ENCODE results near the gene TSPEAR. TPM values are rescaled to one million over a fixed set of nuclear protein-coding genes. Genes with fewer than 3 reads are reported as not detected.

Gene TSPEAR
- total and polyA plus RNA-seq, 2 of the 13 experiments (the other 11 are each of a cell fraction or from before 2014, with no cell fraction given), result 0.07 to 0.32 TPM

DNA sequence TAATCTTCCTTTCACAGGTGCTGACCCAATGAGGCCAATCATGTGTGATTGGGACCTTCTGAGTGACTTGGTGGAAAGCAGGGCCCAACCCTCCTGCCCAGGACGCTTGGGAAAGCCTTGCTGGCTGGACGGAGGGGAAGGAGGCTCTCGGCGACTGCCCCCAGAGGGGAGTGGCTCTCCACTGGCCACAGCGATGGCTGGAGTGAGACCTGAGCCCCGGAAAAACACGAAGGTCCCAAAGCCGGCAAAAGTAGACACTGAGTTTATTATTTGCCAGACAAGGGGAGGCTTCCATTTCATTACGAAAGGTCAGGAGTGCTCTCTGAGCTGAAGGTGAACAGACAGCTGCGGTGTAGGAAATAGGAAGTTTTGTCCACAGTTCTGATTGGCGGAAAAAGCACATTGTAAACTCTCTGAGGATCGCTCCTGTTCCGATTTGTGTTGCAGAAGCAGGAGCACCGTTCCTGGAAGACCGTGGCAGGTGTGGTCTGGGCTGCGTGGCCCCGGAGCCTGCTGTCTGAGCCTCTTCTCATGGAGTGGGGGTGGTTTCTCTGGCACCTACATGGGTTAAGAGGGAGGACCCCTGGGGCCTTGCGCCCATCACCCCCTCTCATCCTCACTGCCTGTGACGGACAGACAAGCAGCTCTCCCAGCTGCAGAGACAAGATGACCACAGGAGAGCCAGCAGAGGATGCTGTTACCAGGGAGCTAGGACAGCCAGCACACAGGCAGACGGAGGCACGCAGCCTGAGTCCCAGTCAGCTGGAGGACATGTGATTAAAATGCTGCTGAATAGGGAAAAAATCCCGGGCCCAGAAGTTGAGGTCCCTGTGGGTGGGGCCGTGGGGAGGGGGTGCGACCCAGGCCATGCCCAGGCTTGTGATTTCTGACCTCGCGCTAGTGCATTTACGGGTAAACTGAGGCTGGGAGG is 212.8 kb downstream of the TSPEAR start (continued):
- TF ChIP-seq, protein P1, sequence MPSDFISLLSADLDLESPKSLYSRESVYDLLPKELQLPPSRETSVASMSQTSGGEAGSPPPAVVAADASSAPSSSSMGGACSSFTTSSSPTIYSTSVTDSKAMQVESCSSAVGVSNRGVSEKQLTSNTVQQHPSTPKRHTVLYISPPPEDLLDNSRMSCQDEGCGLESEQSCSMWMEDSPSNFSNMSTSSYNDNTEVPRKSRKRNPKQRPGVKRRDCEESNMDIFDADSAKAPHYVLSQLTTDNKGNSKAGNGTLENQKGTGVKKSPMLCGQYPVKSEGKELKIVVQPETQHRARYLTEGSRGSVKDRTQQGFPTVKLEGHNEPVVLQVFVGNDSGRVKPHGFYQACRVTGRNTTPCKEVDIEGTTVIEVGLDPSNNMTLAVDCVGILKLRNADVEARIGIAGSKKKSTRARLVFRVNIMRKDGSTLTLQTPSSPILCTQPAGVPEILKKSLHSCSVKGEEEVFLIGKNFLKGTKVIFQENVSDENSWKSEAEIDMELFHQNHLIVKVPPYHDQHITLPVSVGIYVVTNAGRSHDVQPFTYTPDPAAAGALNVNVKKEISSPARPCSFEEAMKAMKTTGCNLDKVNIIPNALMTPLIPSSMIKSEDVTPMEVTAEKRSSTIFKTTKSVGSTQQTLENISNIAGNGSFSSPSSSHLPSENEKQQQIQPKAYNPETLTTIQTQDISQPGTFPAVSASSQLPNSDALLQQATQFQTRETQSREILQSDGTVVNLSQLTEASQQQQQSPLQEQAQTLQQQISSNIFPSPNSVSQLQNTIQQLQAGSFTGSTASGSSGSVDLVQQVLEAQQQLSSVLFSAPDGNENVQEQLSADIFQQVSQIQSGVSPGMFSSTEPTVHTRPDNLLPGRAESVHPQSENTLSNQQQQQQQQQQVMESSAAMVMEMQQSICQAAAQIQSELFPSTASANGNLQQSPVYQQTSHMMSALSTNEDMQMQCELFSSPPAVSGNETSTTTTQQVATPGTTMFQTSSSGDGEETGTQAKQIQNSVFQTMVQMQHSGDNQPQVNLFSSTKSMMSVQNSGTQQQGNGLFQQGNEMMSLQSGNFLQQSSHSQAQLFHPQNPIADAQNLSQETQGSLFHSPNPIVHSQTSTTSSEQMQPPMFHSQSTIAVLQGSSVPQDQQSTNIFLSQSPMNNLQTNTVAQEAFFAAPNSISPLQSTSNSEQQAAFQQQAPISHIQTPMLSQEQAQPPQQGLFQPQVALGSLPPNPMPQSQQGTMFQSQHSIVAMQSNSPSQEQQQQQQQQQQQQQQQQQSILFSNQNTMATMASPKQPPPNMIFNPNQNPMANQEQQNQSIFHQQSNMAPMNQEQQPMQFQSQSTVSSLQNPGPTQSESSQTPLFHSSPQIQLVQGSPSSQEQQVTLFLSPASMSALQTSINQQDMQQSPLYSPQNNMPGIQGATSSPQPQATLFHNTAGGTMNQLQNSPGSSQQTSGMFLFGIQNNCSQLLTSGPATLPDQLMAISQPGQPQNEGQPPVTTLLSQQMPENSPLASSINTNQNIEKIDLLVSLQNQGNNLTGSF (CRISPR knock-in tag; IDR thresholded peaks at IDR 0.05), result no peak
- TF ChIP-seq, protein P2, sequence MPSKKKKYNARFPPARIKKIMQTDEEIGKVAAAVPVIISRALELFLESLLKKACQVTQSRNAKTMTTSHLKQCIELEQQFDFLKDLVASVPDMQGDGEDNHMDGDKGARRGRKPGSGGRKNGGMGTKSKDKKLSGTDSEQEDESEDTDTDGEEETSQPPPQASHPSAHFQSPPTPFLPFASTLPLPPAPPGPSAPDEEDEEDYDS (CRISPR knock-in tag; IDR thresholded peaks at IDR 0.05), result no peak
- TF ChIP-seq FOXA3 (CRISPR knock-in tag; IDR thresholded peaks at IDR 0.05) (no peak), ZNF563 (CRISPR knock-in tag; IDR thresholded peaks at IDR 0.05) (no peak), ADNP (CRISPR knock-in tag; IDR thresholded peaks at IDR 0.05) (no peak), ZNF547 (CRISPR knock-in tag; IDR thresholded peaks at IDR 0.05) (peak; percentile 42; the same call in 1 of the 2 replicates), ETV5 (CRISPR knock-in tag; IDR thresholded peaks at IDR 0.05; ENCODE audit: borderline replicate concordance) (no peak), RNF2 (conservative IDR thresholded peaks at IDR 0.05; ENCODE audit: low read depth) (no peak), ZNF232 (CRISPR knock-in tag; IDR thresholded peaks at IDR 0.05; ENCODE audit: borderline replicate concordance) (no peak), KDM4B (CRISPR knock-in tag; IDR thresholded peaks at IDR 0.05) (no peak), ZNF101 (CRISPR knock-in tag; IDR thresholded peaks at IDR 0.05; ENCODE audit: borderline replicate concordance, low read depth) (no peak), SIN3A (IDR thresholded peaks at IDR 0.05; ENCODE audit: borderline replicate concordance, low read depth, low read length) (no peak), HNRNPH1 (optimal IDR thresholded peaks at IDR 0.05; ENCODE audit: low read depth, low read length) (no peak), MZF1 (CRISPR knock-in tag; IDR thresholded peaks at IDR 0.05; ENCODE audit: borderline replicate concordance) (no peak)
- TF ChIP-seq, protein P3, sequence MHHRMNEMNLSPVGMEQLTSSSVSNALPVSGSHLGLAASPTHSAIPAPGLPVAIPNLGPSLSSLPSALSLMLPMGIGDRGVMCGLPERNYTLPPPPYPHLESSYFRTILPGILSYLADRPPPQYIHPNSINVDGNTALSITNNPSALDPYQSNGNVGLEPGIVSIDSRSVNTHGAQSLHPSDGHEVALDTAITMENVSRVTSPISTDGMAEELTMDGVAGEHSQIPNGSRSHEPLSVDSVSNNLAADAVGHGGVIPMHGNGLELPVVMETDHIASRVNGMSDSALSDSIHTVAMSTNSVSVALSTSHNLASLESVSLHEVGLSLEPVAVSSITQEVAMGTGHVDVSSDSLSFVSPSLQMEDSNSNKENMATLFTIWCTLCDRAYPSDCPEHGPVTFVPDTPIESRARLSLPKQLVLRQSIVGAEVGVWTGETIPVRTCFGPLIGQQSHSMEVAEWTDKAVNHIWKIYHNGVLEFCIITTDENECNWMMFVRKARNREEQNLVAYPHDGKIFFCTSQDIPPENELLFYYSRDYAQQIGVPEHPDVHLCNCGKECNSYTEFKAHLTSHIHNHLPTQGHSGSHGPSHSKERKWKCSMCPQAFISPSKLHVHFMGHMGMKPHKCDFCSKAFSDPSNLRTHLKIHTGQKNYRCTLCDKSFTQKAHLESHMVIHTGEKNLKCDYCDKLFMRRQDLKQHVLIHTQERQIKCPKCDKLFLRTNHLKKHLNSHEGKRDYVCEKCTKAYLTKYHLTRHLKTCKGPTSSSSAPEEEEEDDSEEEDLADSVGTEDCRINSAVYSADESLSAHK (CRISPR knock-in tag; IDR thresholded peaks at IDR 0.05; ENCODE audit: borderline replicate concordance), result no peak
- TF ChIP-seq, protein P4, sequence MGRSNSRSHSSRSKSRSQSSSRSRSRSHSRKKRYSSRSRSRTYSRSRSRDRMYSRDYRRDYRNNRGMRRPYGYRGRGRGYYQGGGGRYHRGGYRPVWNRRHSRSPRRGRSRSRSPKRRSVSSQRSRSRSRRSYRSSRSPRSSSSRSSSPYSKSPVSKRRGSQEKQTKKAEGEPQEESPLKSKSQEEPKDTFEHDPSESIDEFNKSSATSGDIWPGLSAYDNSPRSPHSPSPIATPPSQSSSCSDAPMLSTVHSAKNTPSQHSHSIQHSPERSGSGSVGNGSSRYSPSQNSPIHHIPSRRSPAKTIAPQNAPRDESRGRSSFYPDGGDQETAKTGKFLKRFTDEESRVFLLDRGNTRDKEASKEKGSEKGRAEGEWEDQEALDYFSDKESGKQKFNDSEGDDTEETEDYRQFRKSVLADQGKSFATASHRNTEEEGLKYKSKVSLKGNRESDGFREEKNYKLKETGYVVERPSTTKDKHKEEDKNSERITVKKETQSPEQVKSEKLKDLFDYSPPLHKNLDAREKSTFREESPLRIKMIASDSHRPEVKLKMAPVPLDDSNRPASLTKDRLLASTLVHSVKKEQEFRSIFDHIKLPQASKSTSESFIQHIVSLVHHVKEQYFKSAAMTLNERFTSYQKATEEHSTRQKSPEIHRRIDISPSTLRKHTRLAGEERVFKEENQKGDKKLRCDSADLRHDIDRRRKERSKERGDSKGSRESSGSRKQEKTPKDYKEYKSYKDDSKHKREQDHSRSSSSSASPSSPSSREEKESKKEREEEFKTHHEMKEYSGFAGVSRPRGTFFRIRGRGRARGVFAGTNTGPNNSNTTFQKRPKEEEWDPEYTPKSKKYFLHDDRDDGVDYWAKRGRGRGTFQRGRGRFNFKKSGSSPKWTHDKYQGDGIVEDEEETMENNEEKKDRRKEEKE (IDR thresholded peaks at IDR 0.05), result no peak
- TF ChIP-seq, protein P5, sequence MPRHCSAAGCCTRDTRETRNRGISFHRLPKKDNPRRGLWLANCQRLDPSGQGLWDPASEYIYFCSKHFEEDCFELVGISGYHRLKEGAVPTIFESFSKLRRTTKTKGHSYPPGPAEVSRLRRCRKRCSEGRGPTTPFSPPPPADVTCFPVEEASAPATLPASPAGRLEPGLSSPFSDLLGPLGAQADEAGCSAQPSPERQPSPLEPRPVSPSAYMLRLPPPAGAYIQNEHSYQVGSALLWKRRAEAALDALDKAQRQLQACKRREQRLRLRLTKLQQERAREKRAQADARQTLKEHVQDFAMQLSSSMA (CRISPR knock-in tag; IDR thresholded peaks at IDR 0.05), result no peak
